K562 (cell line): Measurements from ENCODE around the gene SLC38A10. TPM values are rescaled to one million over a fixed set of nuclear protein-coding genes. Genes with fewer than 3 reads are reported as not detected.

Source experiments
- ATAC-seq: fragments of 200-7000 bp; cut with Tn5 transposase; 3 replicates; pipeline ENCODE4 v1.9.1; 2020; ENCODE audit warnings: moderate library complexity
- BruUV-seq: library from RNA; stranded (reverse); fragments of 400-500 nt; replicated peaks from 2 replicates; lab custom pipeline; 2021; lab: Mats Ljungman, UMichigan
- CTCF ChIA-PET: fragments of 300-600 bp; formaldehyde crosslinking; extraction: SDS; loops from one replicate; lab custom pipeline; 2021; ENCODE audit warnings: low intra/inter-chr PET ratio; lab: Yijun Ruan, JAX
- POLR2A ChIA-PET: fragments of 300-600, 350-650 bp; sonication (Branson Sonifier 250); formaldehyde crosslinking; extraction: SDS; loops from one replicate; lab custom pipeline; 2021; ENCODE audit warnings: antibody characterized with exemption, inconsistent platforms; lab: Yijun Ruan, JAX
- DNase-seq, 4 experiments: peaks; one replicate each; pipeline versions ENCODE4 v3.0.0 to v3.0.0-alpha.2; 2011 to 2018; ENCODE audit warnings: low spot score in 3 of 4, mixed read lengths in 3 of 4; ENCODE audit errors: extremely low read depth in 1 of 4
- FAIRE-seq: peaks from 2 replicates; lab custom pipeline; 2011; peaks lifted over from hg19 to GRCh38; lab: Jason Lieb, UNC
- H2AFZ ChIP-seq: 2 replicates; pipeline ENCODE4 v1.6.0; 2011; ENCODE audit warnings: low read depth, low read length, control low read depth, inconsistent platforms
- H3K27ac ChIP-seq: fragments of 200-600 bp; 3 replicates; pipeline ENCODE4 v1.8.0; 2011; ENCODE audit warnings: low read depth, mild to moderate bottlenecking, control low read depth, inconsistent platforms, low read length, moderate library complexity, mixed read lengths; ENCODE audit errors: extremely low read depth
- H3K27me3 ChIP-seq, 2 experiments: fragments of 300-600 bp in 1 of 2; 2 replicates in 1 of 2; 3 replicates in 1 of 2; pipeline versions ENCODE4 v1.6.0 to v1.8.0; 2011; ENCODE audit warnings: inconsistent platforms in 2 of 2, low read length in 2 of 2, mild to moderate bottlenecking in 1 of 2, mixed read lengths in 1 of 2, moderate library complexity in 1 of 2; ENCODE audit not compliant: control insufficient read depth in 2 of 2, insufficient read depth in 2 of 2
- H3K36me3 ChIP-seq: fragments of 300-600 bp; 3 replicates; pipeline ENCODE4 v1.8.0; 2011; ENCODE audit warnings: mild to moderate bottlenecking, low read length, inconsistent platforms; ENCODE audit not compliant: control insufficient read depth, insufficient read depth
- H3K4me1 ChIP-seq, 2 experiments: fragments of 200-600 bp in 1 of 2; replicated peaks in 1 of 2; 2 replicates in 1 of 2; 3 replicates in 1 of 2; pipeline versions ENCODE4 v1.5.1 to v1.8.0; 2011; ENCODE audit warnings: inconsistent platforms in 2 of 2, low read length in 2 of 2, mild to moderate bottlenecking in 1 of 2, mixed read lengths in 1 of 2, moderate library complexity in 1 of 2; ENCODE audit not compliant: control insufficient read depth in 2 of 2, insufficient read depth in 2 of 2
- H3K4me2 ChIP-seq: 2 replicates; pipeline ENCODE4 v1.6.1; 2011; ENCODE audit warnings: low read length, control low read depth, inconsistent platforms, mixed read lengths; ENCODE audit not compliant: insufficient read depth
- H3K4me3 ChIP-seq: fragments of 200-600 bp; sonication (generic), shearing (Covaris generic); 2 replicates; pipeline ENCODE4 v1.5.1; 2016; ENCODE audit warnings: control low read depth, inconsistent platforms
- H3K79me2 ChIP-seq: fragments of 200-600 bp; 3 replicates; pipeline ENCODE4 v1.8.0; 2011; ENCODE audit warnings: low read length, inconsistent platforms; ENCODE audit not compliant: control insufficient read depth, insufficient read depth
- H3K9ac ChIP-seq, 2 experiments: 2 replicates each; pipeline versions ENCODE4 v1.6.0 to v1.6.1; 2011; ENCODE audit warnings: low read depth in 2 of 2, low read length in 2 of 2, control low read depth in 1 of 2, inconsistent platforms in 1 of 2, mild to moderate bottlenecking in 1 of 2, mixed read lengths in 1 of 2; ENCODE audit not compliant: insufficient read depth in 1 of 2
- H3K9me1 ChIP-seq: one replicate; pipeline ENCODE4 v1.6.0; 2011; ENCODE audit warnings: inconsistent platforms, mild to moderate bottlenecking, low read length, moderate library complexity; ENCODE audit not compliant: control insufficient read depth, insufficient read depth
- H3K9me3 ChIP-seq: replicated peaks from 2 replicates; pipeline ENCODE4 v1.5.1; 2011; ENCODE audit warnings: low read depth, low read length, inconsistent platforms; ENCODE audit not compliant: control insufficient read depth, insufficient read depth
- H4K20me1 ChIP-seq: replicated peaks from 2 replicates; pipeline ENCODE4 v1.6.1; 2011; ENCODE audit warnings: low read length, inconsistent platforms, mixed read lengths; ENCODE audit not compliant: control insufficient read depth, insufficient read depth
- NFE2L1 ChIP-seq: fragments of 450-650 bp; IDR thresholded peaks from 2 replicates; pipeline ENCODE4 v1.6.1; 2016; ENCODE audit warnings: missing genetic modification characterization, low read depth, mild to moderate bottlenecking, missing compliant biosample characterization, moderate library complexity, borderline replicate concordance
- POLR2G ChIP-seq: fragments of 200-400 bp; formaldehyde crosslinking; IDR thresholded peaks from 2 replicates; pipeline ENCODE4 v1.6.1; 2017; ENCODE audit warnings: low read depth, mild to moderate bottlenecking, antibody characterized with exemption, low read length, moderate library complexity
- RAD21 ChIP-seq, 2 experiments: fragments of 250-450 bp in 1 of 2; fragments of 450-650 bp in 1 of 2; sonication (Bioruptor Pico) in 1 of 2; formaldehyde crosslinking in 1 of 2; IDR thresholded peaks in 1 of 2; conservative IDR thresholded peaks in 1 of 2; 2 replicates each; pipeline versions ENCODE4 v1.4.0 to v1.8.0; 2020 to 2022; ENCODE audit warnings: mild to moderate bottlenecking in 2 of 2, moderate library complexity in 1 of 2
- THRB ChIP-seq: fragments of 450-650 bp; formaldehyde crosslinking; conservative IDR thresholded peaks from 2 replicates; pipeline ENCODE4 v1.4.0; 2022; ENCODE audit warnings: mild to moderate bottlenecking, missing genetic modification characterization
- ZNF778 ChIP-seq: fragments of 450-650 bp; formaldehyde crosslinking; IDR thresholded peaks from 2 replicates; pipeline ENCODE4 v1.4.0; 2020; ENCODE audit warnings: mild to moderate bottlenecking, moderate library complexity
- WGBS: fragments of 100-300 bp; shearing (Covaris generic); methylation state at CpG from one replicate; pipeline ENCODE4 v1.1.6; 2016; ENCODE audit warnings: low coverage, mixed read lengths; ENCODE audit not compliant: insufficient coverage; ENCODE audit errors: missing lambda C conversion rate; 5-methylcytosine and 5-hydroxymethylcytosine counted together
- in situ Hi-C: fragments of 300-500 bp; cut with MboI; formaldehyde crosslinking; loops from 4 replicates; pipeline ENCODE4 v1.15.0; 2018; ENCODE audit warnings: inconsistent platforms, mixed read lengths
- intact Hi-C: fragments of 100-400 bp; cut with micrococcal nuclease; formaldehyde crosslinking; loops from 2 replicates; pipeline ENCODE4 v1.14.2; 2022
- polyA plus RNA-seq, 8 experiments: library from polyadenylated mRNA; depleted of rRNA in 4 of 8; stranded (reverse) in 5 of 8; unstranded in 3 of 8; fragments of >200 nt; fragmentation: Nextera tagmentation in 2 of 8; fragmentation: Illumina TruSeq in 1 of 8; extraction: Ambion mirVana in 2 of 8; extraction: Trizol in 1 of 8; gene quantifications; 2 replicates each; pipeline versions ENCODE4 v1.2.1 to v1.2.3, GENCODE V29; 2011 to 2014; ENCODE audit warnings: inconsistent platforms in 1 of 8, missing spikeins in 1 of 8
- total RNA-seq, 7 experiments: library from RNA; depleted of rRNA in 6 of 7; stranded (reverse); fragments of >200 nt in 6 of 7; fragmentation: Illumina TruSeq in 2 of 7; extraction: Trizol in 2 of 7; gene quantifications; 2 replicates each; pipeline versions ENCODE4 v1.2.1 to v1.2.3, GENCODE V29; 2011 to 2021; ENCODE audit warnings: low replicate concordance in 1 of 7
- TF ChIP-seq, protein P1 (sequence below): fragments of 150-350 bp; IDR thresholded peaks from 2 replicates; pipeline ENCODE4 v1.6.1; 2014; ENCODE audit warnings: low read depth, mild to moderate bottlenecking, low read length, borderline replicate concordance
- TF ChIP-seq, protein P2 (sequence below), 3 experiments: IDR thresholded peaks in 2 of 3; conservative IDR thresholded peaks in 1 of 3; 2 replicates each; pipeline ENCODE4 v1.5.1; 2011 to 2012; ENCODE audit warnings: low read length in 3 of 3, mild to moderate bottlenecking in 3 of 3, control low read depth in 2 of 3, improper control_type of control experiment in 1 of 3, inconsistent platforms in 1 of 3, low read depth in 1 of 3, mixed read lengths in 1 of 3, moderate library complexity in 1 of 3; ENCODE audit not compliant: insufficient read depth in 2 of 3

The SLC38A10 gene
- total and polyA plus RNA-seq, 9 of the 15 experiments (the other 6 are each of a cell fraction or from before 2014, with no cell fraction given), result 0.45 to 54.2 (median 13.8) TPM

GRCh38 chr17:81302861-81303333 lies 7.8 kb upstream of the SLC38A10 start:
- 49% methylated on average over 6 of the region's 15 CpGs for WGBS
- ChIA-PET CTCF (no interaction called here), POLR2A (no interaction called here)
- no TSS peak for BruUV-seq
- no peak overlapping the region for H3K4me3 ChIP-seq
- no peaks in the 10 kb centered on the region for H4K20me1 ChIP-seq
- DNase-seq (no peak), ATAC-seq (peak; percentile 15; the same call in 2 of the 3 replicates), FAIRE-seq (no peak)
- H3K9me1 ChIP-seq, result no peaks in the 10 kb centered on the region
- in situ Hi-C loops (no loop called here), intact Hi-C loops (no loop called here)
- H3K27me3 ChIP-seq, result no peaks in the 10 kb centered on the region
- TF ChIP-seq NFE2L1 (tag) (no peak), RAD21 (CRISPR knock-in tag; conservative IDR thresholded peaks at IDR 0.05 in 1 of 2, IDR thresholded peaks at IDR 0.05 in 1 of 2) (0 out of 4 replicates have a peak, but pooled peaks of 1 of the 2 experiments have one; percentile 10), POLR2G (0 out of 2 replicates have a peak, but pooled peaks have one; percentile 15), THRB (CRISPR knock-in tag) (no peak), ZNF778 (CRISPR knock-in tag) (no peak)
- TF ChIP-seq, protein P1, sequence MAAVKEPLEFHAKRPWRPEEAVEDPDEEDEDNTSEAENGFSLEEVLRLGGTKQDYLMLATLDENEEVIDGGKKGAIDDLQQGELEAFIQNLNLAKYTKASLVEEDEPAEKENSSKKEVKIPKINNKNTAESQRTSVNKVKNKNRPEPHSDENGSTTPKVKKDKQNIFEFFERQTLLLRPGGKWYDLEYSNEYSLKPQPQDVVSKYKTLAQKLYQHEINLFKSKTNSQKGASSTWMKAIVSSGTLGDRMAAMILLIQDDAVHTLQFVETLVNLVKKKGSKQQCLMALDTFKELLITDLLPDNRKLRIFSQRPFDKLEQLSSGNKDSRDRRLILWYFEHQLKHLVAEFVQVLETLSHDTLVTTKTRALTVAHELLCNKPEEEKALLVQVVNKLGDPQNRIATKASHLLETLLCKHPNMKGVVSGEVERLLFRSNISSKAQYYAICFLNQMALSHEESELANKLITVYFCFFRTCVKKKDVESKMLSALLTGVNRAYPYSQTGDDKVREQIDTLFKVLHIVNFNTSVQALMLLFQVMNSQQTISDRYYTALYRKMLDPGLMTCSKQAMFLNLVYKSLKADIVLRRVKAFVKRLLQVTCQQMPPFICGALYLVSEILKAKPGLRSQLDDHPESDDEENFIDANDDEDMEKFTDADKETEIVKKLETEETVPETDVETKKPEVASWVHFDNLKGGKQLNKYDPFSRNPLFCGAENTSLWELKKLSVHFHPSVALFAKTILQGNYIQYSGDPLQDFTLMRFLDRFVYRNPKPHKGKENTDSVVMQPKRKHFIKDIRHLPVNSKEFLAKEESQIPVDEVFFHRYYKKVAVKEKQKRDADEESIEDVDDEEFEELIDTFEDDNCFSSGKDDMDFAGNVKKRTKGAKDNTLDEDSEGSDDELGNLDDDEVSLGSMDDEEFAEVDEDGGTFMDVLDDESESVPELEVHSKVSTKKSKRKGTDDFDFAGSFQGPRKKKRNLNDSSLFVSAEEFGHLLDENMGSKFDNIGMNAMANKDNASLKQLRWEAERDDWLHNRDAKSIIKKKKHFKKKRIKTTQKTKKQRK, result no peak
- TF ChIP-seq, protein P2, sequence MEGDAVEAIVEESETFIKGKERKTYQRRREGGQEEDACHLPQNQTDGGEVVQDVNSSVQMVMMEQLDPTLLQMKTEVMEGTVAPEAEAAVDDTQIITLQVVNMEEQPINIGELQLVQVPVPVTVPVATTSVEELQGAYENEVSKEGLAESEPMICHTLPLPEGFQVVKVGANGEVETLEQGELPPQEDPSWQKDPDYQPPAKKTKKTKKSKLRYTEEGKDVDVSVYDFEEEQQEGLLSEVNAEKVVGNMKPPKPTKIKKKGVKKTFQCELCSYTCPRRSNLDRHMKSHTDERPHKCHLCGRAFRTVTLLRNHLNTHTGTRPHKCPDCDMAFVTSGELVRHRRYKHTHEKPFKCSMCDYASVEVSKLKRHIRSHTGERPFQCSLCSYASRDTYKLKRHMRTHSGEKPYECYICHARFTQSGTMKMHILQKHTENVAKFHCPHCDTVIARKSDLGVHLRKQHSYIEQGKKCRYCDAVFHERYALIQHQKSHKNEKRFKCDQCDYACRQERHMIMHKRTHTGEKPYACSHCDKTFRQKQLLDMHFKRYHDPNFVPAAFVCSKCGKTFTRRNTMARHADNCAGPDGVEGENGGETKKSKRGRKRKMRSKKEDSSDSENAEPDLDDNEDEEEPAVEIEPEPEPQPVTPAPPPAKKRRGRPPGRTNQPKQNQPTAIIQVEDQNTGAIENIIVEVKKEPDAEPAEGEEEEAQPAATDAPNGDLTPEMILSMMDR (IDR thresholded peaks at IDR 0.05 in 2 of 3, conservative IDR thresholded peaks at IDR 0.05 in 1 of 3; ENCODE audit: insufficient read depth in 2 of 3, low read depth in 1 of 3, low read length in 3 of 3), result peak in 2 of 3 experiments; percentile 8 to 17; a peak in 1 of 6 replicates
- no peak overlapping the region for H3K27ac ChIP-seq
- no peak overlapping the region for H2AFZ ChIP-seq
- H3K79me2 ChIP-seq, result no peaks in the 10 kb centered on the region
- H3K9ac ChIP-seq, result peak overlapping the region in 1 of 2 experiments; percentile 70; a peak in 2 of 4 replicates
- H3K4me1 ChIP-seq, result peaks cover 0 to 69% of the 10 kb centered on the region in 2 experiments; a peak in 3 of 5 replicates
- no peaks in the 10 kb centered on the region for H3K9me3 ChIP-seq
- no peak overlapping the region for H3K4me2 ChIP-seq
- H3K36me3 ChIP-seq, result no peaks in the 10 kb centered on the region
